Measurements from ENCODE around the gene TIMM13.
"Not testable (repeated sequence)": the region's sequence is repeated elsewhere in the genome, so short reads cannot be mapped to it uniquely, and the experiment has no call there.

The TIMM13 gene

GRCh38 chr19:2427429-2428320, at the start of gene TIMM13:
Gene TIMM13 (minus strand): TSS chr19:2427586. CDS start chr19:2427533, 53 bp downstream.
- peak; percentile 93 for DNase-seq

GRCh38 chr19:2476451-2477140, 49.2 kb upstream of the TIMM13 start:
- DNase-seq, result no peak

- DNase-seq, result peak; percentile 89
Measured at GRCh38 chr19:2475702-2476450, 48.5 kb upstream of the TIMM13 start, which contains the start of gene GADD45B. Gene GADD45B (plus strand): TSS chr19:2476127. CDS start chr19:2476359, 232 bp downstream.

GRCh38 chr19:2475018-2475701, 47.8 kb upstream of the TIMM13 start:
- DNase-seq, result no peak

- peak; percentile 57 for DNase-seq
Measured at GRCh38 chr19:2474232-2475017, 47.0 kb upstream of the TIMM13 start.

- DNase-seq, result not testable (repeated sequence)
Measured at GRCh38 chr19:2469915-2470200, 42.5 kb upstream of the TIMM13 start.

- no peak for DNase-seq
Measured at GRCh38 chr19:2469102-2469914, 41.9 kb upstream of the TIMM13 start.

- no peak for DNase-seq
Measured at GRCh38 chr19:2468596-2468995, 41.2 kb upstream of the TIMM13 start.

GRCh38 chr19:2464389-2464788, 37.0 kb upstream of the TIMM13 start:
- DNase-seq, result no peak

- not testable (repeated sequence) for DNase-seq
Measured at GRCh38 chr19:2463694-2464093, 36.3 kb upstream of the TIMM13 start.

- peak; percentile 38 for DNase-seq
Measured at GRCh38 chr19:2462635-2463421, 35.4 kb upstream of the TIMM13 start.

GRCh38 chr19:2461751-2462634, 34.6 kb upstream of the TIMM13 start:
- DNase-seq, result peak; percentile 35

GRCh38 chr19:2460245-2460644, 32.9 kb upstream of the TIMM13 start:
- no peak for DNase-seq

- not testable (repeated sequence) for DNase-seq
Measured at GRCh38 chr19:2458776-2459175, 31.4 kb upstream of the TIMM13 start.

- no peak for DNase-seq
Measured at GRCh38 chr19:2458054-2458453, 30.7 kb upstream of the TIMM13 start.

- DNase-seq, result no peak
Measured at GRCh38 chr19:2457394-2458037, 30.1 kb upstream of the TIMM13 start.

- no peak for DNase-seq
Measured at GRCh38 chr19:2455851-2456570, 28.6 kb upstream of the TIMM13 start.

Data from NCI-H2227 treated with DMSO at 0.1 percent for 48 hours (cell line).